RWPE1 (cell line): Measurements from ENCODE around the gene GSE1.
A peak's percentile ranks its signal among the peaks of the same experiment; 100 is the strongest.

Experiments used
- CTCF ChIA-PET: fragments of 350-600 bp; sonication (Branson Sonifier 250); formaldehyde crosslinking; extraction: SDS; loops from one replicate; lab custom pipeline; 2021; lab: Yijun Ruan, JAX
- POLR2A ChIA-PET: fragments of 400-600 bp; formaldehyde crosslinking; extraction: SDS; loops from one replicate; lab custom pipeline; 2020; ENCODE audit warnings: antibody characterized with exemption; ENCODE audit not compliant: low non-redundant PET; lab: Yijun Ruan, JAX
- DNase-seq: peaks from one replicate; pipeline ENCODE4 v3.0.0; 2012; ENCODE audit warnings: low spot score
- H3K27ac ChIP-seq: fragments of 450-650 bp; 2 replicates; pipeline ENCODE4 v1.5.1; 2017
- CTCF ChIP-seq: fragments of 450-650 bp; conservative IDR thresholded peaks from 2 replicates; pipeline ENCODE4 v1.5.1; 2017; ENCODE audit warnings: low read depth, mild to moderate bottlenecking

GSE1 gene

GRCh38 chr16:85640585-85640984 lies 27.5 kb downstream of the GSE1 start:
- H3K27ac ChIP-seq, result peak overlapping the region; percentile 88
- ChIA-PET CTCF (interaction anchor here (0.6 kb wide), 2 partner anchors 41 to 180 kb away, joined by 3 to 4 read pairs; no protein-coding TSS in a partner anchor), POLR2A (no interaction called here)
- no peak for TF ChIP-seq CTCF
- no peak for DNase-seq

GRCh38 chr16:85641305-85641704 lies 28.2 kb downstream of the GSE1 start:
- H3K27ac ChIP-seq, result peak overlapping the region; percentile 88
- DNase-seq, result no peak
- TF ChIP-seq CTCF, result no peak
- ChIA-PET CTCF (interaction anchor here (0.6 kb wide), 1 partner anchor 42 kb away, joined by 3 read pairs; no protein-coding TSS in a partner anchor), POLR2A (no interaction called here)

- ChIA-PET CTCF (no interaction called here), POLR2A (no interaction called here)
- no peak for DNase-seq
- no peak for TF ChIP-seq CTCF
- H3K27ac ChIP-seq, result peak overlapping the region; percentile 88
Observed at GRCh38 chr16:85641776-85642176, 28.7 kb downstream of the GSE1 start.

- ChIA-PET POLR2A (interaction anchor here (0.5 kb wide), 1 partner anchor 43 kb away, joined by 3 read pairs; no protein-coding TSS in a partner anchor), CTCF (interaction anchor here (0.5 kb wide), 1 partner anchor 32 kb away, joined by 3 read pairs; no protein-coding TSS in a partner anchor)
- no peak for DNase-seq
- H3K27ac ChIP-seq, result peak overlapping the region; percentile 88
- TF ChIP-seq CTCF, result no peak
Observed at GRCh38 chr16:85642762-85643358, 29.7 kb downstream of the GSE1 start.

- CTCF ChIA-PET, result interaction anchor here (0.5 to 0.7 kb wide), 3 partner anchors 15 to 33 kb away, joined by 3 to 4 read pairs (median 3); no protein-coding TSS in a partner anchor
- H3K27ac ChIP-seq, result peak overlapping the region; percentile 88; the same call in 1 of the 2 replicates
- POLR2A ChIA-PET, result interaction anchor here (0.5 kb wide), 2 partner anchors 28 to 42 kb away, joined by 3 read pairs; no protein-coding TSS in a partner anchor
- no peak for TF ChIP-seq CTCF
- no peak for DNase-seq
Observed at GRCh38 chr16:85643631-85644030, 30.5 kb downstream of the GSE1 start.

GRCh38 chr16:85644093-85644712 lies 31.1 kb downstream of the GSE1 start:
- H3K27ac ChIP-seq, result peak overlapping the region; percentile 88
- CTCF ChIA-PET, result interaction anchor here (0.6 to 0.7 kb wide), 2 partner anchors 14 to 125 kb away, joined by 3 read pairs; no protein-coding TSS in a partner anchor
- POLR2A ChIA-PET, result no interaction called here
- TF ChIP-seq CTCF, result no peak
- DNase-seq, result no peak
